ENCODE results near the gene SORBS1. TPM values are rescaled to one million over a fixed set of nuclear protein-coding genes. Genes with fewer than 3 reads are reported as not detected.

SORBS1 gene
- total RNA-seq, 1 donor from 2014 or later, result 431 TPM

DNA sequence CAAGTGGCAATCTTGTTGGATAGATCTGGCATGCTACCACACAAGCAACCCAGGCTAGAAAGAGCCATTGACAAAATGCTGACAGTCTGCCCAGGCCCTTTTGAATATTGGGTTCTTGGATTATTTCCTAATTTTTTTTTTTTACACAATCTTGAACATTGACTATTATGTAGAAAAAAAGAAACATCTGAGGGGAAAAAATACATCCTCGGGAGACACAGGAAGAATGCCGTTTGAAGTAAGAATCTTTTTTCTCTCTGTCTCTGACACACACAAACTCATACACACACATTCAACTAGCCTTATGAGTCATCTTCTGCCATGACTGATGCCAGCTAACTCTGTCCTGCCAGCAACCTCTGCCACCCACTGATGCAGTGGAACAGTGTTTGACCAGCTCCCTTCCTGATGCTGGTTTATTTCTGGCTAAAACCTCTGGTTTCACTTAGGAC, 47.2 kb downstream of the SORBS1 start:
- peak; percentile 68 for DNase-seq (ENCODE audit: low spot score)

DNA sequence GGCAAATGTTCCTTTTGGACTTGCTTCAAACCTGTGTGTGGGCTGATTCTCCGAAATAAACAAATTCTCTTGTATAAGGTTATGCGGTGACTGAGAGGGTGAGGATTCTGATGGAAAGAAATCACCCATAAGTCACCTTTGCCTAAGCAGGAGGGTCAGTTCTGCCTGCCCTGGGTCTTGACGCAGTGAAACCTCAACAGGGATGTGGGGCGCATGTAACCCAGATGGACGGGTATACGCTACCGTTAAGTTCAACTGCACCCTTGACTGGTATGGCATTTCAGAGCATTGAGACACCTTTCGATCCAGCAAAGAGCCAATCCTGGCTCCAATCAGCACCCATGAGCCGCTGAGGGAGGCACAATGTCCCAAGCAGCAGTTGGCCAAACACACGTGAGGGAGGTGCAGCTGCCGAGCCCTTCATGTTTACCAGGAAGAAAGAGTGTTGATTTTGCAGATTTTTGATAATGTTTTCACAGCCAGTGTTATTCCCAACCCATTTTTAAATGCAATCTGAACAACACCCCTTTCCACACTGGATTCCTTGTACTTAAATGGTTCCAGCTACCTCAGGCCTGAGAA, 48.1 kb downstream of the SORBS1 start:
- peak; percentile 35 for DNase-seq (ENCODE audit: low spot score)

DNA sequence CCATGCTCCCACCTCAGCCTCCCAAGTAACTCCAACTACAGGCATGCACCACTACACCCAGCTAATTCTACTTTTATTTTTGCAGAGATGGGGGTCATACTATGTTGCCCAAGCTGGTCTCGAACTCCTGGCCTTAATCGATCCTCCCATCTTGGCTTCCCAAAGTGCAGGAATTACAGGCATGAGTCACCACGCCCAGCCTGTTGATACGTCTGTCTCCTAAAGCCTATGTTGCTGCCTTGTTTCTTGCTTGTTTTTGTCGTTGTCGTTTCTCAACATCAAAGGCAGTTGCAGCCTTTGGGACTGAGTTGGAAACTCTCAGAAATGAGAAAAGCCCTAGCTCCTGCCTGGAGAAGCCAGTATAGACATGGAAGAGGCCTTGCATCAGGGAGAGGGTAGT, 49.9 kb downstream of the SORBS1 start:
- no peak for DNase-seq (ENCODE audit: low spot score)

DNA sequence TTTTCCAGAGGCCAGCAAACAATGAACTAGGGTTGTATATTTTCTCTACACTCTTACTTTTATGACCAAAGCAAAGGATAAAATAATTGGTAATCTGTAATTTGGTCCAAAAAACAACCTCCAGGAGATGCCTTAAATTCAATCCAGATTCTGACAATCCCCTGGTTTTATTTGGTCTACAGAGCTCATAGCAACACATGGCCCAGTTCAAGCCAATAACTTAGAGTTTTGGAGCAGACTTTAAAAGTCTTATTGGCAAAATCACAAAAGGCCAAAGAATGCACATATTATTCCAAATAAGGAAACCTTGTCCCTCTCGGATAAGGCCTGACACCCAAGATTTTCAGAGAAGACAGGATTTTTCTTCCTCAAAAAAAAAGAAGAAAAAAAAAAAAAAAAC, 51.9 kb downstream of the SORBS1 start:
- no peak for DNase-seq (ENCODE audit: low spot score)

DNA sequence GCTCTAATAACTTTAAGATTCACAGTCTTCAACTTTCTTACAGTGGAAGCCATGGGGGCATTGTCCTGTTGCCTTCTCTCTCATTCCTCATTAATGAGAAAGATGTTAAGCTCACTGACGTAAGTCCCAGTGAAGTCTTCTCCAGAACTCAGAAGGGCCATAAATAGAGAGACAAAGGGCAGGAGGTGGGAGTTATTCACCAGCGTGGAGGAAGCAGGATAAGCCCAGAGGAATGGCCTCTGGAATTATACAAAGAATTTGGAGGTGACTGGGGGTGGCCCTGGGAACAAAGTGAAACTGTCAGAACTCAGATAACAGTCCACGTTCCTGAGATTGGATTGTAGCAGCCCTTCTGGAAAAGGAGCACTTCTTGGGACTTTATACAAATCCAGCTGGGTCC, 52.4 kb downstream of the SORBS1 start:
- DNase-seq (ENCODE audit: low spot score), result no peak

DNA sequence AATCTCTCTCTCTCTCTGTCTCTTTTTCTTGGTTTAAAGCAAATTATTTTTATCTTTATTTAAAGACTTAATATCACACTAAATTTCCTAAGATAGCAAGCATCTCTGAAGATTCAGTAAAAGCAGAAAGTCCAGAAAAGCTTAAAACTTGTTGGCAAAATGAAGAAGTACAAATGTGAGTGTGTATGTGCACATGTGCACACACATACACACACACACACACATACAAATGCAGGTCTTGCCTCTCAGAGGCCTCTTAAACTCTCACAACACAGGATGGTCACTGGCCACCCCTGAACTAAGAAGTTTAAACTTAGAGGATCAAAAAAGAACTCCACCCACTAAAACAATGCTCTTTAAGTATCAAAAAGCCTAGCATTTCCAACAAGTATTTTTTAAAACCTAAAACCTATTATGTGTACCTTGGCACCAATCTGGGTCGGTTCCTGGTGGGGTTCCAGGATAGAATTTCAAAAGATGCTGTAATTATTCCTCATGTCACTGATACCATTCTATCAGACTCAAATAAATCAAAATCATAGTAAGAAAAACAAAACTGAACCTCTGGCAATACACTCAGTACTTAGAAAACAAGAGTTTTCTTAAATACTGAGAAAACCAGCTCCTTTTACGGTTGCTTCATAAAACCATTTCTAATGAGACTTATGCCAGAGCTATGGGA, 55.0 kb downstream of the SORBS1 start:
- no peak for DNase-seq (ENCODE audit: low spot score)

DNA sequence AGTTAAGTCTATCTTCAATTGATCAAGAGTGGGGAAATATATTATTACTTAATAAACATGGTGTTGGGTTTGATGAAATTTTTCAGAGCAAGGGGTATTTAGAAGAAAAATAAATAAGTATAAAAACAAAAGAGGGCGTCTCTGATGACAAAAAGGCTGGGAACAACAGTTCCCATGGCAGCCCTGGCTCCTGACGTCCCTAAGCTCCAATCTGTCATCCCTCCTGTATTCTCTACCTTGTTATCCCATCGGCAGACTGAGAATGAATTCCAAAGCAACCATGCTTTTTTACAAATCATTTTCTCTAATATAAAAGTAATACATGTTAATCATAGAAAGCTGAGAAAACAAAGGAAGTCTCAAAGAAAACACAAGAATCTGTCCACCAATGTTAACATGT, 55.5 kb downstream of the SORBS1 start:
- DNase-seq (ENCODE audit: low spot score), result no peak

DNA sequence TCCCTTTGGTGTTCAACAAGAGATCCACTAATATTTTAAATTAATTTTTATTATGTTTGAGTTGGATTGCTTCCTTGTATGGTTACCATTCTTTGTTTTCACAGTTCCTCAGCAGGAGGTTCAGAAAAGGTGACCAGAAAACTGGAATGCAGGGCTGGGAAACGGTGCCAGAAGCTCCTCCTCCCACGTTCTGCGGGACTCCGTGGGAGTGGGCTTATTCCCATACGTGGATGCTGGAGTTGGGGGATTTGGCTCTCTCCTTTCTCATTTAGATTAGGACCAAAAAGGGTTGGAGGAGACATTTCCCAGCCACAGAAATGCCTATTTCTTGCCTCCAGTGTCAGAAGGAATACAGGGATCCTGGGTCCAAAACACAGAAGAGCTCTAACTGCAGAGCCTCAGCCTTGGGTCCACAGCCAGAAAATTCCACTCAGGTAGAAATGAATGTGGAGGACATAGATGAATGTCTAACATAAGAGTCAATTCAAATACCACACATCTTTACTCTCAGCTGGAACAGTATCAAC, 56.0 kb downstream of the SORBS1 start:
- no peak for DNase-seq (ENCODE audit: low spot score)

DNA sequence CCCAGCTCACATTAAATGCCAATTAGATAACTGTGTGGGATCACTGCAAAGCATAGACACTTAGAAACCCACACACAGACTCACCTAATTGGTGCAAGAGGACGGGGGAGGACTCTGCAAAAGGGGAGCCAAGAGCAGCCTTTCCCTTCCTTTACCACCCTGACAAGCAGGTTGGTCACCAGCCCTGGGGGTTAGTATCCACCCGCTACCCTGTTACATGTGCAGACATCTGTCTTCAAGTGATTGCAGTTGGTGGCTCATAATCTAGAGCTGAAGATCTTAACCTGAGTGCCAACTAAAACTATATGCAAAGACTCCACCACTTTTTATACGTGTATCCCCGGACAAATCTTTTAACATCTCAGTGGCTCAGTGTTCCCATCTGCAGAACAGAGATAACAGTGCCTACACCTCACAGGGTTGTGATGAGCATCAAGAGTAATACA, 56.9 kb downstream of the SORBS1 start:
- DNase-seq (ENCODE audit: low spot score), result no peak

DNA sequence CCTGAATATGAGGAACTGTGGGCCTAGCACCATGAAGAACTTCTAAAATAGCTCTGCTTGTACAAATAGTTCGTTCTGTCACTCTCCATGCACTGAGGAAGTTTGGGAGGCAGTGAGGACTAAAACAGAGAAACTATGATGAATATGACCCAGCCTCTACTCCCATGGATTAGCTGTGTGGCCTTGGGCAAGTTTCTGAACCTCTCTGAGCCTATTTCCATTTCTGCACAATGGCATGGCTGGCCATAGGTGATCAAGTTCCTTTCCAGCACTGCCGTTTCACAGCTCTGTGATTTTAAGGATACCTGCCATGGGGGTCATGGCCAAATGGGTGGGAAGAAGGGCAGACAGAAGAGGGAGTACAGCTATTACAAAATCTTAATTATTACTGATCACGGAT, 57.6 kb downstream of the SORBS1 start:
- no peak for DNase-seq (ENCODE audit: low spot score)

DNA sequence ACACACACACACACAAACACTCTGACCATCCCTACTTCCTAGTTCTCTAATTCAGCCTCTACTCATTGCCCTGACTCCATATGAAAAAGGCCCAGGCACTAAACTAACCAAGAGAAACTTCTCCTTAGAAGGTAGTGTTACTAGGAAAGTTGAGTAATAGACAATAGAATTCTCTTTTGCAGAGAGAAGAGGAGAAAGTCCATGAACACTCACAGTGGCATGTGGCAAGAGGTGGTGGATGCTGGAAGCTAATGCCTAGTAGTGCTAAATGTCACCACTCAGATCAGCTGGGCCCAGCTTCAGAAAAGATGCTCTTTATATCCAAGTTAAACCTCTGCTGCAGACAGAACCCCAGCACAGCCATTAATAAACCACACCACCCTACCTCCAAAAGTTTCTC, 58.2 kb downstream of the SORBS1 start:
- no peak for DNase-seq (ENCODE audit: low spot score)

DNA sequence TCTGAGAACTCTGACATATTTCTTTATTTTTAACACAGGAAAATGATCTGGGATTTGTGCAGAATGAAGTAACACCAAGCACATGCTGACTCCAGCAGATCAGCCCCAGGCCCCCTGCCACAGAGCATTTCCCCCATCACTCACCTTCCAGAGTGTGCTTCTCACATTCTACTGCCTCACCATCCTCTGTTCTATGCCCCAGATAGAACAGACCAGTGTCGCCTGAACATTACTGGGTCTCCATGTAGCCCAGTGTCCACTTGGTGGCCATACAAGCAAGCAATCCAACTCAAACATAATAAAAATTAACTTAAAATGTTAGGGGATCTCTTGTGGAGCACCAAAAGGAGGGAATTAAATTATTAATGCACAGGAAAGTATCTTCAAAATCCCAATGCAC, 58.8 kb downstream of the SORBS1 start:
- DNase-seq (ENCODE audit: low spot score), result no peak

DNA sequence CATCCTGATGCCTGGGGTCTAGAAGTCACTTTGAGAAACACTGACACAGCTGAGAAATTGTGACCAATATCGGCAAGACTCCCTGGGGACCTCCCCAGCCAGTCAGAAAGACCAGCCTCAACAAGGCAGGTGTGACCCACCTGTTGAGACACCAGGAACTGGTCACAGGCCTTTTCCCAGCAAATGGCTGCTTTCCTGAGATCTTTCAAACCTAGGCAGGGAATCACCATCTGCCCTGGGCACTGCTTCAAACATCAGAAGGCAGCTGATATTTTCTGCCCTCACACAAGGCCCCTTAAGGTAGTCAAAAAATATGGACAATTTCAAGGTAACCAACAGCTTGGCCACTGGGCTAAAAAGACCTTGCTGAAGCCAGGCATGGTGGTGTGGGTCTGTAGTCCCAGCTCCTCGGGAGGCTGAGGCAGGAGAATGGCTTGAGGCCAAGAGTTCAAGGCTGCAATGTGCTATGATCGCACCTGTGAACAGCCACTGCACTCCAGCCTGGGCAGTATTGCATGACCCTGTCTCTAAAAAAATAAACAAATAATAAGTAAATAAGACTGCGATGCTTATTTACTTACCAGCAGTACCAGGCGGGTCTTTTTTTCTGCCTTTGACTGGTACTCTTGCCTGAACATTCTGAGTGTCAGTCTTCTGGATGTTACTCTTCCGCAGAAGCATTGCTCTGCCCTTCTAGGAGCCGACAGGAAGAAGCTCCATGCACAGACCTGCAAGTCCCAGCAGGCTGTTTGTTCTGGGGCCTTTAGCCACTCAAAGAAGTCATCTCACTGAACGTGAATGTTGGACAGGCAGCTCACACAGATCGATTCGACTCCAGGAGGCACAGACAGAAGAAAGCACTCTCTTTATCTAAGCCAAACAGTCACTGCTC, 59.7 kb downstream of the SORBS1 start:
- DNase-seq (ENCODE audit: low spot score), result peak; percentile 50

DNA sequence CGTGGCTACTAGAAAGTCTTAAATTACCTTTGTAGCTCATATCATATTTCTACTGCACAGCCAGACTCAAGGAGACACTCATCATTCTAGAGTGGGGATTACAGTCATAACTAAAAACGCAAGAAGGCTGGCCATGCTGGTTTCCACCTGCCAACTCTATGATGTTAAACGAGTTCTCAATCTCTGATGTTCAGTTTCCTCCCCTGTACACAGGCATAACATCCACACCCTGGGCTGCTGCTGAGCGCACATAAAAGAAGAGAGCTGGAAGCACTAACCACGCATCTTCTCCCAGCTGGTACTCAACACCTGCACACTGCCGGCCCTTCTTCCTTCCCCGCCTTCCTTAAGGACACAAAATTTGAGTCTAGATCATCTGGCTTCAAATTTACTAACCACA, 60.5 kb downstream of the SORBS1 start:
- no peak for DNase-seq (ENCODE audit: low spot score)

DNA sequence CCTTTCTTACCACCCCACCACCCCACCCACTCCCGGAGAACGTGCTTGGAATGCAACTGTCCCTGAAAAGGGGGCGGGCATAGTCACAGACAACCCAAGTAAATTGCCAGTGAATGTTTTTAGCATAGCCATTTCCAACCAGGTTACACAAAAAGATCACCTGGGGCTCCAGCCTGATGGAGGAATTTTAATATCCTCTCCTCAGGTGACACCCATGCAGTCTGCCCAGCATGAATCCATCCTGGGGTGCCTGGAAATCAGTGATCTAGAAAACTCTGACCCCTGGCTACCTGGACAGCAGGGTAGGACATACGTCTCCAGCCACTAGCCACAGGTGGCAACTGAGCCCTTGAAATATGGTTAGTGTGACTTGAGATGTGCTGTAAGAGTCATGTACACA, 61.1 kb downstream of the SORBS1 start:
- DNase-seq (ENCODE audit: low spot score), result no peak

DNA sequence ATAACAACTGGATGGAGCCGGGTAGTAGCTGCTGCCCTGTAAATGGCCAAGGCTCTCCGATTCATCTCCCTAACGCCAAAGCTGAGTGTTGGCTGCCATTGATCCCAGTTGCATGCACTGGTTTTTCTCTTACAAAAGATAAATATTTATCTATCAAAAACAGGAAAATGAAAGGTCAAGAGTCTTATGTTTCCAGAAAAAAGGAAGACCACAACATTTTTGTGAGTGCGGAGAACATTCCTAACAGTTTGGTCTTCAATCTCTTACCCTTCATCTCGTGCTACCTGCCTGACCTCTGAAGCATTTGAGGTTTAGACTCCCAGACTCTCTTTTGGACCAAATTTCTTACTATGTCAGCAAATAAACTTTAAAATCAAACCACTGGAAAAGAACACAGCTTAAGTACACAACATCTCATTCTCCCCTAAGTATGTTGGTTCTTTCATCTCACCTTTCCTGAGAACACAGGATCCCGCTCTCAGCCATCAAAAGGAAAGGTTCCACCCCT, 61.6 kb downstream of the SORBS1 start:
- no peak for DNase-seq (ENCODE audit: low spot score)

DNA sequence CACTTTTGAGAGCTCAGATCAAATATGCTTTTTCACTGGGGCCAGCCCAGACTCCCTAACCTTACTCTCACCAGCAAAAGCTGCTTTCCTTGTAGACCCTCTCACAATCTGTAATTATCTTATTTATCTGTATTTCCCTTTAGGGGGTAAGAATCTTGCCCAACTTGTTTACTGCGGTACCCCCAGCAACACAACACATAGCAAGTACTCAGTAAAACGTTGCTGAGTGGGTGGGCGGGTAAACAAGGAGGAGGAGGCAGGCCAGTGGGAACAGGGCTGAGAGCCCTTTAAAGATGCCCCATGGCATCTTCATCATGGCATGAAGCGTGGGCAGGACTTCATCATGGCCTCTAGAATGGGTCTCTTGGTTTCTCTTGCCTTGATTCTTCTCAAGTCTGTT, 64.2 kb downstream of the SORBS1 start:
- no peak for DNase-seq (ENCODE audit: low spot score)

DNA sequence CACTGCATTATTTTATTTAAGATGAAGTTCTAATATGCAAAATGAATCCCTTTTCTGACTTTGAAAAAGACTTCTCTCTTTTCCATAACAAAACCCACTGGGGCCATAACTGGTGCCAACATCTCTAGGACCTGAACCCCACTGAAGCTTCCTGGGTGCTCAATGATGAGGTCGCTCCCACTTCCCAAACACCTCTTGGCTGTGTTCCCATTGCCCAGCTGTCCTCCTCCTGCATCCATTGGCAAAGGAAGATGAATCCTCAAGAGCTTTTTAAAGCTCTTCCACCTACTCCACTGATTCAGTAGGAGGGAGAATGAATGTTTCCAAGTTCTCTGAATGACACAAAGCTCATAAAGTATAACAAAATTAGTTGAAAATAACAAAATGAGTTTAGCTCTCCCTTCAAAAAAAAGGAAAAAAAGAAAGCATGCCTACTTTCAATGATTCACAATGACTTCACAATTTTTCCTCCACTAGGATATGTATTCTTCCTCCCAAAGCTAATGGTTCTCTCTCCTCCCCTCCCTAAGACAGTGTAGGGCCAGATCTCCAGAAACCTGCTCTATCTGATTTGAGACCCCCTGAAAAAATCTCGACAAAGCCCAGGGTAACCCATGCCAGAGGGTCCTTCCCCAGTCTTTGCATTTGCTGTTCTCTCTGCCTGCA, 64.8 kb downstream of the SORBS1 start:
- no peak for DNase-seq (ENCODE audit: low spot score)

DNA sequence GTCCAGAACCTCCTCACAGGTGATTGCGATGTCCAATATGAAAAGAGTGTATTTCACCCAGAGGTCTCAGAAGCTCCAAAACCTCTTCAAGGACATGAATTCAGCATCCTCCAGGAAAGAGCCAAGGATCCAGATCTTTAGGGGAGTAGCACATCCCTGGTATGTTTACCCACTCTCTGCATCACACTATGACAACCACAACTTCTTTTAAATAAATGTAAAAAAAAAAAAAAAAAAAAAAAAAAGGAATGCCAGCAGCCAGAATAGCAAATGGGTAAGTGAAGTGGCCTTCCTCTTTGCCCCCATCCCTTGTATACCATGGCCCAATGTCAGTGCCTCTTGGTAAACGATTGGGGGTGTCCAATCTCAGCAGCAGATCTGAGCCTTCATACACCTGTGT, 67.3 kb downstream of the SORBS1 start:
- no peak for DNase-seq (ENCODE audit: low spot score)

DNA sequence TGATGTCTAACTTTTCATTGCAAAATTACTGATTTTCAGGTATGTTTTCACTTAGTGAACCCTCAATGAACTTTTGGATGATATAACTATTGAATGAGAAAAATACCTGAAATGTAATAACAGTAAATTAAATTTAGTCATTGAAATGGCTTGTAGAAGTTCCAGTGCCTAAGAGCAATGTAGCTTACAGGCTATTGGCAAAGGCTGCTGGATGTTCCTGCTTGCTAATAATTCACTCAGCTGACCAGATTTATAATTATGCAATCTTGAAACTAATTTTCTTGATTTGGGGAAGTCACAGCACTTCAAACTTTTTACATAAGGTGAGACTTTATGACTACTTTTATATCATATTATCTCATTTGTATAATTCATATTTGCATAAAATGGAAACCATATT, 73.2 kb downstream of the SORBS1 start:
- DNase-seq (ENCODE audit: low spot score), result no peak

DNA sequence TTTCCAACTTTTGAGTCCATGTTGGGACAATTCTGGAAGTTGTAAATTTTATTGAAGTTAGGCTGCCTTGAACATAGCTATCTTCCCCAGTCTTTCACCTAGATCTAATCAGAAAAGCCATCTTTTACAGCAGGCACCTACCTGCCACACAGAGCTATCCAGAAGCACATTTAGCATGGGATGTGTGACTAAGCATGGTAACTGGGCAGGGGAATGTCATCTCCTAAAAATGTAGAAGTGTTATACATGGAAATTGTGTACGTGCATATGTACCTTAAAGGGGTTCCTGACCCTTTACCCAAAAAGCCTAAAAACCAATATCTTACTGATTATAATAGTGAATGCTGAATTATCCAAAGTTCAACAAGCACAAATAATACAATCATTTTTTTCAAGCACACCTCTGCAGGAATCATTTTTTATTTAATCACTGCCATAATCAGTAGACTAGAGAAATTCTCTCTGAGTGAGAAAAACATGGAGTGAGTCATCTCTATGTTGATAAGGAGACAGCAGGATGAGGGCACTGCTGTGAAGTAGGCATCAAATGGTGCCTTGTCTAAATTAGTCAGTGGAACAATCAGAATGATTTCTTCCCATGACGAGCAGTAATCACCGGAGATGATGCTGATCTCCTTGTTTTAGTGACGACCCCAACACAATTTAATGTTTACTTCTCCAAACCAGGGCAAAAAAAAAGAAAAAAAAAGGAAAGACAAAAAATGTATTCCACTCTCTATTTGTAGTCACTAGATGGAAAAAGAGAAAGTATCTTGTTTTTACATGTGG, 75.9 kb downstream of the SORBS1 start:
- no peak for DNase-seq (ENCODE audit: low spot score)
